Measurements from ENCODE around the gene CDKAL1.

Gene CDKAL1

DNA sequence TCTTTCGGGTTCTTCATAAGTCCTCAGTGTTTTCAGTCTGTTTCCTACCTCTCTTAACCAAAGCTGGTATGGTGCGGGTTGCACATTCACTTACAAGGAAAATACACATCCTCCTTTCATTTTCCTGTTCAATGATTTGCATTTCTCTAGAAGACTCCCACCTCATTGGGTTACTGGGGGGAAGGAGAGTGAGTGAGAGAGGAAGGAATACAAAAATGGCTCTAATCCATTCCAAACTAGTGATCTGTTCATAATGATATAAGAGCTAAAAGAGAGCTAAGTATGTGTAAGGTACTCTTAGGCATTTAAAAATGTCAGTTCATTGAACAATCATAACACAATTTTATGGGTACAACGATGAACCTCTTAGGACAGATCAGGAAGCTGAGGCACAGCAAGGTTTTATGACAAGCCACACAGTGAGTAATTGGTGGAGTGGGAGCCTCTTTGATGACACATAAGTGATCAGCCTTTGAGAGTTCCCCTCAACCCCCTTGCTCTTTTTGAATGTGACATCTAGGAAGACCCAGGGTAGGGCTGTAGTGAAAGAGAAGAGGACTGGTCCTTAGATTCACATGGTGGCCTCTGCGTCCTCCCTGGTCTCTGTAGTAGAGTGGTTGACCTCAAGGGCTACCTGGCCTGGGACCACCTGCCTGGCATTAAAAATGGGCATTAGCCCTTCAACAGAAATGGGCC, 730.9 kb downstream of the CDKAL1 start:
- no peaks in the 10 kb centered on the region for H3K4me1 ChIP-seq (ENCODE audit: insufficient read depth, insufficient read length)
- H3K4me3 ChIP-seq (ENCODE audit: insufficient read length, low read depth) = no peak overlapping the region
- no peaks in the 10 kb centered on the region for H3K27me3 ChIP-seq (ENCODE audit: insufficient read depth, insufficient read length)
- no peak for TF ChIP-seq ZNF274 (IDR thresholded peaks at IDR 0.05; ENCODE audit: low read depth, low read length)
- TF ChIP-seq YY1 (IDR thresholded peaks at IDR 0.05; ENCODE audit: insufficient read depth, insufficient read length) = no peak
- no peak for TF ChIP-seq SUZ12 (IDR thresholded peaks at IDR 0.05; ENCODE audit: extremely low read depth, insufficient read depth, insufficient read length)
- no peaks in the 10 kb centered on the region for H3K36me3 ChIP-seq (ENCODE audit: insufficient read depth, insufficient read length, low read length)
- no peaks in the 10 kb centered on the region; the same call in 1 of the 2 replicates for H3K9me3 ChIP-seq (ENCODE audit: insufficient read depth, low read length)
- DNase-seq (ENCODE audit: low read depth, low spot score) = no peak
- no peak overlapping the region for H3K9ac ChIP-seq (ENCODE audit: insufficient read length, low read depth)

DNA sequence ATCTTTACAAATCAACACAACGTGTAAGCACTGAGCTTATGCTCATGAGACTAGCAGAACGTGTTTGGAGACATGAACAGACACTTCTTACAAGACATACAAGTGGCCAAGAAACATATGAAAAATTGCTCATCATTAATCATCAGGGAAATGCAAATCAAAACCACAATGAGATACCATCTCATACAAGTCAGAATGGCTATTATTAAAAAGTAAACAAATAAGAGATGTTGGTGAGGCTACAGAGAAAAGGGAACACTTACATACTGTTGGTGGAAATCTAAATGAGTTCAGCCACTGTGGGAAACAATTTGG, 731.4 kb downstream of the CDKAL1 start:
- Histone ChIP-seq H3K27me3 (ENCODE audit: insufficient read depth, insufficient read length) (no peaks in the 10 kb centered on the region), H3K9ac (ENCODE audit: insufficient read length, low read depth) (no peak overlapping the region), H3K36me3 (ENCODE audit: insufficient read depth, insufficient read length, low read length) (no peaks in the 10 kb centered on the region), H3K4me3 (ENCODE audit: insufficient read length, low read depth) (no peak overlapping the region), H3K4me1 (ENCODE audit: insufficient read depth, insufficient read length) (peaks cover under 1% of the 10 kb centered on the region), H3K9me3 (ENCODE audit: insufficient read depth, low read length) (no peaks in the 10 kb centered on the region; the same call in 1 of the 2 replicates)
- no peak for DNase-seq (ENCODE audit: low read depth, low spot score)
- TF ChIP-seq SUZ12 (IDR thresholded peaks at IDR 0.05; ENCODE audit: extremely low read depth, insufficient read depth, insufficient read length) (no peak), YY1 (IDR thresholded peaks at IDR 0.05; ENCODE audit: insufficient read depth, insufficient read length) (no peak), ZNF274 (IDR thresholded peaks at IDR 0.05; ENCODE audit: low read depth, low read length) (no peak)

DNA sequence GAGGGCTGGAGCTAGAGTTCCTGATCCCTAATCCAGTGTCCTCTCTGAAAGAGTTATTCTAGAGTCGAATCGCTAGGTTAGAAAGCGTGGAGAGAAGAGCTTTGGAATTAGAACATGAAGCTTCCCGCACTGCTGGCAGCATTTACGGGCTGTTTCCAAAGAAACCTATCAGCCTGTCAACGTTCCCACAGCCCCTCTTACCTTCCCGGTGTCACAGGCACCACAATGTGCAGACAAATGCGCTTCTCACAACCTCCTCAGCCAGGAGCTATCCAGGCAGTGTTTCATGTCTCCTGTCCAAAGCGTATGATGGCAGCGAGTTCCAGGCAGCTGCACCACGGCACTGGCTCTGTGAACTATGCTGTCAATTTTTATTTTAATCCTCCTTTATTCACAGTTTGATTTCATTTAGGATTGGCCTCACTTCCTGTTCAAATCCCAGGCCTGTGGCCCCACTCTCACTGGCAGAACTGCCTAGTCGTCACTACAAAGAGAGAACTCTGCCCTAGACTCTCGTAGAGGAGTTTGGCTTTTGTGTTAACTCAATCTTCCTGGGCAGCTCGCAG, 736.5 kb downstream of the CDKAL1 start:
- Histone ChIP-seq H3K36me3 (ENCODE audit: insufficient read depth, insufficient read length, low read length) (no peaks in the 10 kb centered on the region), H3K4me1 (ENCODE audit: insufficient read depth, insufficient read length) (peaks cover 3% of the 10 kb centered on the region), H3K27me3 (ENCODE audit: insufficient read depth, insufficient read length) (no peaks in the 10 kb centered on the region), H3K9ac (ENCODE audit: insufficient read length, low read depth) (no peak overlapping the region), H3K9me3 (ENCODE audit: insufficient read depth, low read length) (peaks cover 8% of the 10 kb centered on the region; the same call in 1 of the 2 replicates), H3K4me3 (ENCODE audit: insufficient read length, low read depth) (no peak overlapping the region)
- no peak for DNase-seq (ENCODE audit: low read depth, low spot score)
- no peak for TF ChIP-seq ZNF274 (IDR thresholded peaks at IDR 0.05; ENCODE audit: low read depth, low read length)
- TF ChIP-seq YY1 (IDR thresholded peaks at IDR 0.05; ENCODE audit: insufficient read depth, insufficient read length) = no peak
- no peak for TF ChIP-seq SUZ12 (IDR thresholded peaks at IDR 0.05; ENCODE audit: extremely low read depth, insufficient read depth, insufficient read length)

DNA sequence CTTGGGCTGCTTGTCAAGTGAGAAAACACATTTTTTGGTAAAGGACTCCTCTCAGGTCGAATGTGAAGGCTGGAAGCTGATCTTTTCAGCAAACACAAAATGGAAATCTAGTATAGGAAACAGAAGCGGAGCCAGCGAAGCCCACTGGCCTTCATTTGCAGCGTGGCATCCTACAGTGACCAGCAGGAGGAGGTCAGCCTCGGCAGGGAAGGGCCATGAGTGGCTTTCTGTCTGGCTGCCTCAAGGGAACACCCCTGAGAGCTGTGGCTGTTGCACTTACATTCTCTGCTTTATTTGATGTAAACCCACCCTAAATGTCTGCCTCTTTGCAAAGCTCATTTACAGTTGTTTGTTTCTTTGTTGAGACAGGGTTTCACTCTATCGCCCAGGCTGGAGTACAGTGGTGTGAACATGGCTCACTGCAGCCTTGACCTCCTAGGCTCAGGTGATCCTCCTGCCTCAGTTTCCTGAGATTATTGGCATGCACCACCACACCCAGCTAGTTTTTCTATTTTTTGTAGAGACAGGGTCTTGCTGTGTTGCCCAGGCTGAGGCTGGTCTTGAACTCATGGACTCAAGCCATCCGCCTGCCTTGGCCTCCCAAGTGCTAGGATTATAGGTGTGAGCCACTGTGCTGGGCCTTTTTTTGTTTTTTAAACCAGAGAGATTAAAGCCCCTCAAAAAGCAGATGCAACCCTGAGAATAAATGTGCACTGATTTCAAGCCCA, 737.3 kb downstream of the CDKAL1 start:
- no peaks in the 10 kb centered on the region for H3K27me3 ChIP-seq (ENCODE audit: insufficient read depth, insufficient read length)
- no peaks in the 10 kb centered on the region for H3K36me3 ChIP-seq (ENCODE audit: insufficient read depth, insufficient read length, low read length)
- peaks cover 3% of the 10 kb centered on the region for H3K4me1 ChIP-seq (ENCODE audit: insufficient read depth, insufficient read length)
- DNase-seq (ENCODE audit: low read depth, low spot score) = no peak
- TF ChIP-seq ZNF274 (IDR thresholded peaks at IDR 0.05; ENCODE audit: low read depth, low read length) (no peak), SUZ12 (IDR thresholded peaks at IDR 0.05; ENCODE audit: extremely low read depth, insufficient read depth, insufficient read length) (no peak), YY1 (IDR thresholded peaks at IDR 0.05; ENCODE audit: insufficient read depth, insufficient read length) (no peak)
- no peak overlapping the region for H3K4me3 ChIP-seq (ENCODE audit: insufficient read length, low read depth)
- H3K9ac ChIP-seq (ENCODE audit: insufficient read length, low read depth) = no peak overlapping the region
- H3K9me3 ChIP-seq (ENCODE audit: insufficient read depth, low read length) = peaks cover 8% of the 10 kb centered on the region; the same call in 1 of the 2 replicates

DNA sequence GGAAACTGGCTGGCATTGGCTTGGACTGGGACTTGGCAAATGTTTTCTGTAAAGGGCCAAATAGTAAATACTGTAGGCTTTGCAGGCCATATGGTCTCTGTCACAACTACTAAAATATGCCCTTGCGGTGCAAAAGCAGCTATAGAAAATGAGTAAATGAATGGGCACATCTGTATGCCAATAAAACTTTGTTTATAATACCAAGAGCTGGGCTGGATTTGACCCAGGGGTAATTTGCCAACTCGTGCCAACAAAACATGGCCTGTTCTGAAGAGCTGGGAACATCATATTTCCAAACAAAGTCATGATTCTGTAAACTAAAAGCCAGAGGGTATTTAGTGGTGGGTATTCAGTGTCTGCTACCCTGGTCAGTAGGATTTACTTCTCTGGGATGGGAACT, 739.2 kb downstream of the CDKAL1 start:
- TF ChIP-seq ZNF274 (IDR thresholded peaks at IDR 0.05; ENCODE audit: low read depth, low read length) (no peak), YY1 (IDR thresholded peaks at IDR 0.05; ENCODE audit: insufficient read depth, insufficient read length) (no peak), SUZ12 (IDR thresholded peaks at IDR 0.05; ENCODE audit: extremely low read depth, insufficient read depth, insufficient read length) (no peak)
- DNase-seq (ENCODE audit: low read depth, low spot score) = no peak
- H3K4me3 ChIP-seq (ENCODE audit: insufficient read length, low read depth) = no peak overlapping the region
- H3K27me3 ChIP-seq (ENCODE audit: insufficient read depth, insufficient read length) = no peaks in the 10 kb centered on the region
- no peaks in the 10 kb centered on the region for H3K36me3 ChIP-seq (ENCODE audit: insufficient read depth, insufficient read length, low read length)
- peaks cover 3% of the 10 kb centered on the region for H3K4me1 ChIP-seq (ENCODE audit: insufficient read depth, insufficient read length)
- no peak overlapping the region for H3K9ac ChIP-seq (ENCODE audit: insufficient read length, low read depth)
- peaks cover 8% of the 10 kb centered on the region; the same call in 1 of the 2 replicates for H3K9me3 ChIP-seq (ENCODE audit: insufficient read depth, low read length)

DNA sequence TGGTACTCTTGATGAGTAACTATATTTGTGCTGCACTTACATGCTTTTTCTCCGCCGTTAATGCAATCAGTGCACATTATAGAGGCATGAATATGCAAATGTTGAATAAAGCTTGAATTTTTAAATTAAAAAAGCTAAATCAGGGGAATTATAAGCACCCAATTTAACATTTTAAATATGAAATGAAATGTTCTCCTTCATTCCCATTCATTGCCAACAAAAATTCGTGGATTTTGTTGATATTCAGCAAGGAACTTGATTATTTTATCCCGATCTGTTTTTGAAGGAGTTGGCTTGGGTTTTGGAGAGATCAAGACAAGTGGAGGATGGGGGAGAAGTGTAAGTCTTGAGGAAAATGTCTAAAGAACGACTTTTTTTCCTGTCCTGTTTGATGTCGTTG, 740.6 kb downstream of the CDKAL1 start:
- Histone ChIP-seq H3K9ac (ENCODE audit: insufficient read length, low read depth) (no peak overlapping the region), H3K9me3 (ENCODE audit: insufficient read depth, low read length) (peaks cover 8% of the 10 kb centered on the region; the same call in 1 of the 2 replicates), H3K27me3 (ENCODE audit: insufficient read depth, insufficient read length) (no peaks in the 10 kb centered on the region), H3K4me3 (ENCODE audit: insufficient read length, low read depth) (no peak overlapping the region), H3K4me1 (ENCODE audit: insufficient read depth, insufficient read length) (peaks cover 3% of the 10 kb centered on the region), H3K36me3 (ENCODE audit: insufficient read depth, insufficient read length, low read length) (no peaks in the 10 kb centered on the region)
- TF ChIP-seq SUZ12 (IDR thresholded peaks at IDR 0.05; ENCODE audit: extremely low read depth, insufficient read depth, insufficient read length) (no peak), ZNF274 (IDR thresholded peaks at IDR 0.05; ENCODE audit: low read depth, low read length) (no peak), YY1 (IDR thresholded peaks at IDR 0.05; ENCODE audit: insufficient read depth, insufficient read length) (no peak)
- DNase-seq (ENCODE audit: low read depth, low spot score) = no peak
